Keratinocyte (primary cell): ENCODE data around the gene MCF2L2. TPM values are rescaled to one million over a fixed set of nuclear protein-coding genes. Genes with fewer than 3 reads are reported as not detected.
A peak's percentile ranks its signal among the peaks of the same experiment; 100 is the strongest.

Source experiments
- DNase-seq: peaks from one replicate; pipeline ENCODE4 v3.0.0-alpha.2; 2011; ENCODE audit warnings: low read depth, missing footprints, low spot score
- FAIRE-seq: peaks from 2 replicates; lab custom pipeline; 2011; peaks lifted over from hg19 to GRCh38; lab: Jason Lieb, UNC
- H2AFZ ChIP-seq: 2 replicates; pipeline ENCODE4 v1.6.0; 2012; ENCODE audit warnings: low read length, control low read depth, inconsistent platforms; ENCODE audit not compliant: control insufficient read depth
- H3K27ac ChIP-seq: 2 replicates; pipeline ENCODE4 v1.5.1; 2011; ENCODE audit warnings: low read length; ENCODE audit not compliant: control insufficient read depth, insufficient read depth
- H3K27me3 ChIP-seq: 3 replicates; pipeline ENCODE4 v1.6.0; 2011; ENCODE audit warnings: low read length; ENCODE audit not compliant: control insufficient read depth, insufficient read depth; ENCODE audit errors: extremely low read depth
- H3K36me3 ChIP-seq, 2 experiments: 2 replicates in 1 of 2; 3 replicates in 1 of 2; pipeline ENCODE4 v1.5.1; 2011; ENCODE audit warnings: low read length in 2 of 2, mild to moderate bottlenecking in 1 of 2; ENCODE audit not compliant: control insufficient read depth in 2 of 2, insufficient read depth in 2 of 2; ENCODE audit errors: extremely low read depth in 1 of 2
- H3K4me1 ChIP-seq: 3 replicates; pipeline ENCODE4 v1.5.1; 2011; ENCODE audit warnings: low read length; ENCODE audit not compliant: control insufficient read depth, insufficient read depth; ENCODE audit errors: extremely low read depth
- H3K4me2 ChIP-seq: 3 replicates; pipeline ENCODE4 v1.6.0; 2011; ENCODE audit warnings: low read depth, low read length; ENCODE audit not compliant: control insufficient read depth, insufficient read depth; ENCODE audit errors: extremely low read depth
- H3K4me3 ChIP-seq, 3 experiments: fragments of 200-600 bp in 1 of 3; sonication (generic) in 1 of 3; 2 replicates in 2 of 3; 3 replicates in 1 of 3; pipeline ENCODE4 v1.5.1; 2011 to 2016; ENCODE audit warnings: low read length in 3 of 3, mild to moderate bottlenecking in 3 of 3, control low read depth in 2 of 3, inconsistent platforms in 1 of 3, low read depth in 1 of 3, mixed read lengths in 1 of 3, mixed run types in 1 of 3, moderate library complexity in 1 of 3; ENCODE audit not compliant: control insufficient read depth in 2 of 3, insufficient read depth in 2 of 3; ENCODE audit errors: extremely low read depth in 1 of 3
- H3K79me2 ChIP-seq: 2 replicates; pipeline ENCODE4 v1.6.0; 2012; ENCODE audit warnings: low read length; ENCODE audit not compliant: control insufficient read depth, insufficient read depth
- H3K9ac ChIP-seq: 3 replicates; pipeline ENCODE4 v1.6.0; 2011; ENCODE audit warnings: low read length; ENCODE audit not compliant: control insufficient read depth, insufficient read depth; ENCODE audit errors: extremely low read depth
- H3K9me1 ChIP-seq: 3 replicates; pipeline ENCODE4 v1.6.0; 2011; ENCODE audit warnings: low read length; ENCODE audit not compliant: control insufficient read depth, insufficient read depth; ENCODE audit errors: extremely low read depth
- H3K9me3 ChIP-seq: 2 replicates; pipeline ENCODE4 v1.5.1; 2012; ENCODE audit warnings: low read depth, low read length; ENCODE audit not compliant: control insufficient read depth
- H4K20me1 ChIP-seq: 3 replicates; pipeline ENCODE4 v1.6.0; 2011; ENCODE audit warnings: low read length; ENCODE audit not compliant: control insufficient read depth, insufficient read depth; ENCODE audit errors: extremely low read depth
- EZH2 ChIP-seq: IDR thresholded peaks from one replicate; pipeline ENCODE4 v1.6.1; 2012; ENCODE audit warnings: inconsistent platforms, mild to moderate bottlenecking, low read length, moderate library complexity
- dilution Hi-C: fragments of 300-500 bp; cut with MboI; formaldehyde crosslinking; loops from one replicate; pipeline ENCODE4 v1.7.0; 2020; ENCODE audit warnings: low sequenced_read_pairs; ENCODE audit not compliant: extremely low pct_ligation_motif_present
- polyA plus RNA-seq, 5 experiments: library from polyadenylated mRNA; depleted of rRNA in 3 of 5; stranded (reverse) in 3 of 5; stranded (forward) in 1 of 5; unstranded in 1 of 5; fragments of >200 nt; gene quantifications; 1 replicate in 1 of 5; 2 replicates in 3 of 5; 3 replicates in 1 of 5; pipeline versions ENCODE4 v1.2.1 to v1.2.3, GENCODE V29; 2011 to 2012; ENCODE audit warnings: missing spikeins in 2 of 5, low read depth in 1 of 5, low replicate concordance in 1 of 5
- TF ChIP-seq, protein P1 (sequence below), 3 experiments: IDR thresholded peaks in 1 of 3; conservative IDR thresholded peaks in 1 of 3; optimal IDR thresholded peaks in 1 of 3; 2 replicates in 2 of 3; 3 replicates in 1 of 3; pipeline versions ENCODE3 to v1.5.1; 2011; ENCODE audit warnings: low read length in 3 of 3, mild to moderate bottlenecking in 3 of 3, moderate library complexity in 2 of 3, control low read depth in 1 of 3, inconsistent platforms in 1 of 3; ENCODE audit not compliant: insufficient read depth in 2 of 3; ENCODE audit errors: extremely low read depth in 1 of 3

The MCF2L2 gene
- polyA plus RNA-seq, 1 donor (not counting 4 experiments of a cell fraction or from before 2014, with no cell fraction given) = 0.26 TPM

GRCh38 chr3:183253528-183254486 lies 174.6 kb downstream of the MCF2L2 start:
- TF ChIP-seq, protein P1, sequence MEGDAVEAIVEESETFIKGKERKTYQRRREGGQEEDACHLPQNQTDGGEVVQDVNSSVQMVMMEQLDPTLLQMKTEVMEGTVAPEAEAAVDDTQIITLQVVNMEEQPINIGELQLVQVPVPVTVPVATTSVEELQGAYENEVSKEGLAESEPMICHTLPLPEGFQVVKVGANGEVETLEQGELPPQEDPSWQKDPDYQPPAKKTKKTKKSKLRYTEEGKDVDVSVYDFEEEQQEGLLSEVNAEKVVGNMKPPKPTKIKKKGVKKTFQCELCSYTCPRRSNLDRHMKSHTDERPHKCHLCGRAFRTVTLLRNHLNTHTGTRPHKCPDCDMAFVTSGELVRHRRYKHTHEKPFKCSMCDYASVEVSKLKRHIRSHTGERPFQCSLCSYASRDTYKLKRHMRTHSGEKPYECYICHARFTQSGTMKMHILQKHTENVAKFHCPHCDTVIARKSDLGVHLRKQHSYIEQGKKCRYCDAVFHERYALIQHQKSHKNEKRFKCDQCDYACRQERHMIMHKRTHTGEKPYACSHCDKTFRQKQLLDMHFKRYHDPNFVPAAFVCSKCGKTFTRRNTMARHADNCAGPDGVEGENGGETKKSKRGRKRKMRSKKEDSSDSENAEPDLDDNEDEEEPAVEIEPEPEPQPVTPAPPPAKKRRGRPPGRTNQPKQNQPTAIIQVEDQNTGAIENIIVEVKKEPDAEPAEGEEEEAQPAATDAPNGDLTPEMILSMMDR (optimal IDR thresholded peaks at IDR 0.05 in 1 of 3, IDR thresholded peaks at IDR 0.05 in 1 of 3, conservative IDR thresholded peaks at IDR 0.05 in 1 of 3; ENCODE audit: extremely low read depth in 1 of 3, insufficient read depth in 2 of 3, low read length in 3 of 3) = peak in 1 of 3 experiments; percentile 32
- TF ChIP-seq EZH2 = no peak
- Histone ChIP-seq H3K27ac (peak overlapping the region; percentile 94), H3K4me2 (peak overlapping the region; percentile 94), H4K20me1 (peaks cover 2% of the 10 kb centered on the region), H3K4me1 (peaks cover 23% of the 10 kb centered on the region), H3K79me2 (peaks cover 56% of the 10 kb centered on the region), H3K9ac (peak overlapping the region; percentile 96), H3K9me1 (no peaks in the 10 kb centered on the region), H3K36me3 (peaks cover 3 to 4% of the 10 kb centered on the region in 2 experiments), H3K4me3 (peak overlapping the region; percentile 79 to 89 (median 86)), H3K27me3 (no peaks in the 10 kb centered on the region), H2AFZ (no peak overlapping the region), H3K9me3 (no peaks in the 10 kb centered on the region)
- DNase-seq (no peak), FAIRE-seq (no peak)
- dilution Hi-C loops = no loop called here

GRCh38 chr3:183252973-183253527 lies 175.4 kb downstream of the MCF2L2 start, which contains the start of gene B3GNT5:
TSS of gene B3GNT5 (plus strand) at chr3:183253253. CDS start at chr3:183269799, 16,546 bp downstream.
- peak within 1 kb of the TSS; percentile 96 for H3K9ac ChIP-seq
- DNase-seq = no peak
- H3K9me1 ChIP-seq = no peaks in the 10 kb centered on the region
- FAIRE-seq = peak; percentile 94
- TF ChIP-seq EZH2 = no peak
- TF ChIP-seq, protein P1 (optimal IDR thresholded peaks at IDR 0.05 in 1 of 3, IDR thresholded peaks at IDR 0.05 in 1 of 3, conservative IDR thresholded peaks at IDR 0.05 in 1 of 3; ENCODE audit: extremely low read depth in 1 of 3, insufficient read depth in 2 of 3, low read length in 3 of 3) = no peak
- H3K4me1 ChIP-seq = peaks cover 23% of the 10 kb centered on the region
- peak within 1 kb of the TSS; percentile 91 for H3K4me2 ChIP-seq
- peaks cover 48% of the 10 kb centered on the region for H3K79me2 ChIP-seq
- H3K9me3 ChIP-seq = no peaks in the 10 kb centered on the region
- H2AFZ ChIP-seq = peak within 1 kb of the TSS; percentile 77
- peak within 1 kb of the TSS; percentile 94 for H3K27ac ChIP-seq
- dilution Hi-C loops = no loop called here
- H3K27me3 ChIP-seq = no peaks in the 10 kb centered on the region
- H3K4me3 ChIP-seq = peak within 1 kb of the TSS; percentile 79 to 89 (median 86)
- peaks cover 2% of the 10 kb centered on the region for H4K20me1 ChIP-seq
- peaks cover 0 to 2% of the 10 kb centered on the region in 2 experiments for H3K36me3 ChIP-seq
